ENCODE data around the gene TMTC2.
"Not testable (repeated sequence)": the region's sequence is repeated elsewhere in the genome, so short reads cannot be mapped to it uniquely, and the experiment has no call there.

Gene TMTC2

DNA sequence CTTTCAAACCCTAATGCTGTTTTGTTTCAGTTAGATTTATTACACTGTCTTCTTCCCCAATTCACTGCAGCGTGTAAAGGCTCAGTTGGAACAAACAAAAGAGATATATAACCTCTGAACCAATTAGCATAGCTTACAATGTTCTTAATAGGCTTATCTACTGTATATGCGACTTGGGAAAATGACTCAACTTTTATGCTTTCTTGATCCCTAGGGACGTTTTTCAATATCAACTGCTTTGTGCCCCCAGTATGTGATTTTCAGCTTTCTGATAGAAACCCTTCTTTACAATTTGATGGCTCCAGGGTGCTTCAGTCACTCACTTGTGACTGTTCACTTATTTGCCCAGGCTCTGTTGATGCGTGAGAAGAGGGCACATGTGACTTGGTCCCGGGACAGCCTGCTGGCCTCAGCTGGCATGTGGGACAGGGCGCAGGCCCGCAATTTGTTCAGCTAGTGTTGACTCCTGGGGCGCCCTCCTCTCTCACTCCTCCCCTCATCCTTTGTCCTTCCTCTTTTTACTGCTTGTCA lies 107.1 kb downstream of the TMTC2 start:
- DNase-seq (ENCODE audit: low read depth) = no peak

DNA sequence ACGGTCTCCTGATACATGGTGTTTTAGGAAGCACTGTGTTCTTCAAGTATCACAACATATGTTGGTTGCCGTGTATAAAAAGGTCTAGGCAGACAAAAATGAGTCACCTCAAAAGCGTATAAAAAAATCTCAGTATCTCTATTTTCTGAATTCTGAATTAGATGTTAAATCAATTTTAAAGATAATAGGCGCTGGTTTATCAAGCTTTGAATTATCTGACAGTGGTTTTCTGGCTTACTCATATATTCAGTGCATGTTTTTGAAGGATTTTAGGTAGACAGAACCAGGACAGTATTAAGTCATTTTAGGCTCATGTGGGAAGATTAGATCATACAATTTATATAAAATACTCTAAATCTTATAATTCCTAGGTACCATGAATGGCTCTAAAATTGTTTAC lies 110.8 kb downstream of the TMTC2 start:
- no peak for DNase-seq (ENCODE audit: low read depth)

GRCh38 chr12:82800185-82800584 lies 113.5 kb downstream of the TMTC2 start:
- no peak for DNase-seq (ENCODE audit: low read depth)

- DNase-seq (ENCODE audit: low read depth) = no peak
Observed at GRCh38 chr12:82801951-82802610, 115.4 kb downstream of the TMTC2 start.

- DNase-seq (ENCODE audit: low read depth) = no peak
Observed at GRCh38 chr12:82803201-82803600, 116.5 kb downstream of the TMTC2 start.

GRCh38 chr12:82804601-82805000 lies 117.9 kb downstream of the TMTC2 start:
- DNase-seq (ENCODE audit: low read depth) = no peak

- not testable (repeated sequence) for DNase-seq (ENCODE audit: low read depth)
Observed at GRCh38 chr12:82805004-82805403, 118.3 kb downstream of the TMTC2 start.

- no peak for DNase-seq (ENCODE audit: low read depth)
Observed at GRCh38 chr12:82805812-82806497, 119.2 kb downstream of the TMTC2 start.

- no peak for DNase-seq (ENCODE audit: low read depth)
Observed at GRCh38 chr12:82807132-82807737, 120.5 kb downstream of the TMTC2 start.

DNA sequence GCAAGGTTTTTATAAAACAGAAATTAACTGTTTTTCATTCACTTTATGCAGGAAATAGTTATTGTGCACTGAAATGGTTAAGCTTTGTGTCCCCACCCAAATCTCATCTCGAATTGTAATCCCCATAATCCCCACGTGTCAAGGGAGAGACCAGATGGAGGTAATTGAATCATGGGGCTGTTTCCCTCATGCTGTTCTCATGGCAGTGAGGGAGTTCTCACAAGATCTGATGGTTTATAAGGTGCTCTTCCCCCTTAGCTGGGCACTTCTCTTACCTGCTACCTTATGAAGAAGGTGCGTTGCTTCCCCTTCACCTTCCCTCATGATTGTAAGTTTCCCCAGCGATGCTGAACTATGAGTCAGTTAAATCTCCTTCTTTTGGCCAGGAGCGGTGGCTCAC lies 123.9 kb downstream of the TMTC2 start:
- DNase-seq (ENCODE audit: low read depth) = no peak

- DNase-seq (ENCODE audit: low read depth) = no peak
Observed at GRCh38 chr12:82817368-82817767, 130.7 kb downstream of the TMTC2 start.

- no peak for DNase-seq (ENCODE audit: low read depth)
Observed at GRCh38 chr12:82818271-82819035, 131.7 kb downstream of the TMTC2 start.

- no peak for DNase-seq (ENCODE audit: low read depth)
Observed at GRCh38 chr12:82826505-82826904, 139.8 kb downstream of the TMTC2 start.

GRCh38 chr12:82832096-82832495 lies 145.4 kb downstream of the TMTC2 start:
- no peak for DNase-seq (ENCODE audit: low read depth)

DNA sequence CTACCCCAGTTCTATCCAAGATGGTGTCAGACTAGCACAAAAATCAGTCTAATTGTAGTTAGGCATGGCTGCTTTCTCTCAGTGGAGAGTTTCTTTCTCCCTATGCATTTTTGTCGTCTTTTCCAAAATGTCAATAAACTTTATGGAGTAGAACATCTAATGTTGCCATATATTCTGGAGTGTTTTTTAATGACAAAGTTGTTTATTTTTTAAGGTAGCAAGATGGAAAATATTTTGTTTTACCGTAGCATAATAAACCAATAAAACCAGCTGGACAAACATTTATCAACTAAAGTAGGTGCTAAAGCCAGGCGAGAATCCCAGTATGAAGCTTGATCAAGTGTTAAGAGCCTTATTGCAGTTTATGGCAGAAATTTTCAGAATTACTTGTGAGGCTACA lies 146.3 kb downstream of the TMTC2 start:
- DNase-seq (ENCODE audit: low read depth) = no peak

GRCh38 chr12:82833481-82833880 lies 146.8 kb downstream of the TMTC2 start:
- no peak for DNase-seq (ENCODE audit: low read depth)

- no peak for DNase-seq (ENCODE audit: low read depth)
Observed at GRCh38 chr12:82835217-82835616, 148.5 kb downstream of the TMTC2 start.

DNA sequence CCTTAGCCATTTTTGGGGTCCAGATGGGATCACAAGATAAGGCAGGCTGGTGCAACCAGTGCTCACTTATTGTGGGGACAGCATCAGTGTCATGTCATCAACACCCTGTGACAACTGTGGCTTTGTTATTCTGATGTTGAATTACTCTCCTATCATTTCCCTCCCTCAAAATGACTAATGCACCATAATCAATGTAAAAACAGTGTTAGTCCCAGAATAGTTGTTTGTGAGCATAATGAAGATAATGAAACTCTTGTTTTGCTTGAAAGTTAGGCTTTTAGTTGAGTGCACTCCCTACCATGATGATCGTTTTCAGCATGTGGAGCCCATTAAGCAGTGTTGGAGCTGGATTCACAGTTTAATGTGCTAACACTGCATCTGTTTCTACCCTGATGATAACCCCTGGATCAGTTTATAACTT lies 151.4 kb downstream of the TMTC2 start:
- no peak for DNase-seq (ENCODE audit: low read depth)

- no peak for DNase-seq (ENCODE audit: low read depth)
Observed at GRCh38 chr12:82838827-82839226, 152.1 kb downstream of the TMTC2 start.

GRCh38 chr12:82839796-82840195 lies 153.1 kb downstream of the TMTC2 start:
- DNase-seq (ENCODE audit: low read depth) = no peak

GRCh38 chr12:82841487-82841904 lies 154.8 kb downstream of the TMTC2 start:
- DNase-seq (ENCODE audit: low read depth) = no peak

DNA sequence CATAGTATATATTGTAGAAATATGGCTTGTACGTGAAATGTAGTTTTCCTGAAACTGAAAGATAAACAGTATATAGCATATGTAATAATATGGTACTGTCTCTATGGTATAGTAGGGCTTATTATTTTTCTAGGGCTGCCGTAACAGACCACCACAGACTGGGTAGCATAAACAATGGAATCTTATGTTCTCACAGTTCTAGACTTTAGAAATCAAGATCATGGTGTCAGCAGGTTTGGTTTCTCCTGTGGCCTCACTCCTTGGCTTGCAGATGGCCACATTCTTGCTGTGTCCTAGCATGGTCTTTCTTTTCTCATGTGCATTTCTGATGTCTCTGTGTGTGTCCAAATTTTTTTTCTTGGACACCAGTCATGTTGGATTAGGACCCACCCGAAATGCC lies 155.8 kb downstream of the TMTC2 start:
- no peak for DNase-seq (ENCODE audit: low read depth)
